GM12878 (cell line): ENCODE data around the gene IPO5. TPM values are rescaled to one million over a fixed set of nuclear protein-coding genes. Genes with fewer than 3 reads are reported as not detected.

ENCODE experiments used
- ATAC-seq: fragments of 200-7000 bp; cut with Tn5 transposase; 3 replicates; pipeline ENCODE4 v1.9.1; 2020; ENCODE audit warnings: mild to moderate bottlenecking, moderate library complexity
- BruUV-seq: library from RNA; stranded (reverse); fragments of 400-500 nt; replicated peaks from 2 replicates; lab custom pipeline; 2021; lab: Mats Ljungman, UMichigan
- CTCF ChIA-PET: fragments of 300-600 bp; sonication (Branson Sonifier 250); formaldehyde crosslinking; extraction: SDS; loops from one replicate; lab custom pipeline; 2021; ENCODE audit warnings: inconsistent platforms; lab: Yijun Ruan, JAX
- POLR2A ChIA-PET: fragments of 350-600 bp; formaldehyde crosslinking; extraction: SDS; loops from one replicate; lab custom pipeline; 2021; ENCODE audit warnings: inconsistent platforms; lab: Charles Lee
- RAD21 ChIA-PET: fragments of 300-600 bp; sonication (Branson Sonifier 250); formaldehyde crosslinking; loops from one replicate; lab custom pipeline; 2023; ENCODE audit warnings: antibody characterized with exemption; ENCODE audit not compliant: unreplicated experiment; lab: Charles Lee
- SMC1A ChIA-PET: fragments of 300-600 bp; sonication (Branson Sonifier 250); formaldehyde crosslinking; loops from one replicate; lab custom pipeline; 2023; ENCODE audit not compliant: unreplicated experiment, uncharacterized antibody; lab: Charles Lee
- DNase-seq: peaks from one replicate; pipeline ENCODE4 v3.0.0-alpha.2; 2011; ENCODE audit warnings: low read depth, low spot score
- FAIRE-seq: peaks from 3 replicates; lab custom pipeline; 2011; peaks lifted over from hg19 to GRCh38; lab: Jason Lieb, UNC
- H2AFZ ChIP-seq: 2 replicates; pipeline ENCODE4 v1.6.0; 2011; ENCODE audit warnings: low read depth, low read length, control low read depth; ENCODE audit not compliant: control insufficient read depth
- H3K27ac ChIP-seq: 2 replicates; pipeline ENCODE4 v1.5.1; 2011; ENCODE audit warnings: control low read depth; ENCODE audit not compliant: control insufficient read depth, insufficient read depth
- H3K27me3 ChIP-seq, 2 experiments: replicated peaks in 1 of 2; 2 replicates each; pipeline versions ENCODE4 v1.6.0 to v1.6.1; 2011; ENCODE audit warnings: low read length in 1 of 2; ENCODE audit not compliant: control insufficient read depth in 2 of 2, insufficient read depth in 2 of 2
- H3K36me3 ChIP-seq, 2 experiments: 2 replicates each; pipeline ENCODE4 v1.5.1; 2011; ENCODE audit warnings: low read length in 1 of 2; ENCODE audit not compliant: control insufficient read depth in 2 of 2, insufficient read depth in 2 of 2
- H3K4me1 ChIP-seq: 2 replicates; pipeline ENCODE4 v1.6.1; 2011; ENCODE audit warnings: mild to moderate bottlenecking, low read length, moderate library complexity, mixed read lengths; ENCODE audit not compliant: control insufficient read depth, insufficient read depth
- H3K4me2 ChIP-seq: 2 replicates; pipeline ENCODE4 v1.6.0; 2011; ENCODE audit warnings: control low read depth; ENCODE audit not compliant: control insufficient read depth, insufficient read depth
- H3K4me3 ChIP-seq: fragments of 200-600 bp; sonication (generic); 2 replicates; pipeline ENCODE4 v1.5.1; 2016
- H3K79me2 ChIP-seq: 2 replicates; pipeline ENCODE4 v1.6.0; 2011; ENCODE audit warnings: low read length; ENCODE audit not compliant: control insufficient read depth, insufficient read depth
- H3K9ac ChIP-seq: 2 replicates; pipeline ENCODE4 v1.8.0; 2011; ENCODE audit warnings: low read length, control low read depth, mixed read lengths; ENCODE audit not compliant: control insufficient read depth, insufficient read depth
- H3K9me3 ChIP-seq: replicated peaks from 3 replicates; pipeline ENCODE4 v1.5.1; 2011; ENCODE audit warnings: mild to moderate bottlenecking, low read length; ENCODE audit not compliant: control insufficient read depth, insufficient read depth
- H4K20me1 ChIP-seq: 2 replicates; pipeline ENCODE4 v1.6.0; 2011; ENCODE audit not compliant: control insufficient read depth, insufficient read depth
- BHLHE40 ChIP-seq, 2 experiments: fragments of 450-650 bp in 1 of 2; IDR thresholded peaks; 2 replicates each; pipeline ENCODE4 v1.6.1; 2011 to 2017; ENCODE audit warnings: low read depth in 2 of 2, borderline replicate concordance in 1 of 2, improper control_type of control experiment in 1 of 2, low read length in 1 of 2, mild to moderate bottlenecking in 1 of 2
- EZH2 ChIP-seq: IDR thresholded peaks from 2 replicates; pipeline ENCODE4 v1.6.1; 2012; ENCODE audit warnings: low read depth, mild to moderate bottlenecking, control low read depth, inconsistent platforms, low read length, borderline replicate concordance; ENCODE audit not compliant: control insufficient read depth
- FOXK2 ChIP-seq: fragments of 450-650 bp; IDR thresholded peaks from 2 replicates; pipeline ENCODE4 v1.6.1; 2017; ENCODE audit warnings: mild to moderate bottlenecking, moderate library complexity
- GATAD2B ChIP-seq: fragments of 450-650 bp; conservative IDR thresholded peaks from 2 replicates; pipeline ENCODE4 v1.6.1; 2017; ENCODE audit warnings: low read depth, mild to moderate bottlenecking, moderate library complexity
- LARP7 ChIP-seq: fragments of 450-650 bp; IDR thresholded peaks from 2 replicates; pipeline ENCODE4 v1.6.1; 2017; ENCODE audit warnings: mild to moderate bottlenecking
- MYC ChIP-seq: IDR thresholded peaks from 2 replicates; pipeline ENCODE4 v1.6.1; 2011; ENCODE audit warnings: mild to moderate bottlenecking, low read length, moderate library complexity, inconsistent platforms; ENCODE audit not compliant: insufficient read depth, insufficient replicate concordance, insufficient read length, severe bottlenecking
- NFYB ChIP-seq: IDR thresholded peaks from 2 replicates; pipeline ENCODE4 v1.6.1; 2011; ENCODE audit warnings: low read depth, mild to moderate bottlenecking, low read length, improper control_type of control experiment, moderate library complexity; ENCODE audit not compliant: insufficient read depth
- SIX5 ChIP-seq: IDR thresholded peaks from 2 replicates; pipeline ENCODE4 v1.6.1; 2011; ENCODE audit warnings: mild to moderate bottlenecking, low read depth, low read length, moderate library complexity; ENCODE audit not compliant: severe bottlenecking
- SMARCA5 ChIP-seq: fragments of 450-650 bp; IDR thresholded peaks from 2 replicates; pipeline ENCODE4 v1.6.1; 2017; ENCODE audit warnings: mild to moderate bottlenecking
- SPI1 ChIP-seq: IDR thresholded peaks from 2 replicates; pipeline ENCODE4 v1.6.1; 2011; ENCODE audit warnings: low read depth, mild to moderate bottlenecking, low read length, moderate library complexity, borderline replicate concordance; ENCODE audit not compliant: insufficient read depth
- SUPT20H ChIP-seq: IDR thresholded peaks from 2 replicates; pipeline ENCODE4 v1.6.1; 2011; ENCODE audit warnings: low read depth, mild to moderate bottlenecking, low read length, moderate library complexity, borderline replicate concordance; ENCODE audit not compliant: control insufficient read depth
- YY1 ChIP-seq: IDR thresholded peaks from 2 replicates; pipeline ENCODE4 v1.6.1; 2011; ENCODE audit warnings: low read depth, mild to moderate bottlenecking, low read length
- ZNF207 ChIP-seq: fragments of 450-650 bp; IDR thresholded peaks from 2 replicates; pipeline ENCODE4 v1.6.1; 2014; ENCODE audit warnings: antibody characterized with exemption, mild to moderate bottlenecking, borderline replicate concordance
- ZZZ3 ChIP-seq: IDR thresholded peaks from 2 replicates; pipeline ENCODE4 v1.6.1; 2011; ENCODE audit warnings: low read depth; ENCODE audit not compliant: control insufficient read depth, insufficient read length
- in situ Hi-C: fragments of 300-500 bp; cut with MboI; formaldehyde crosslinking; loops from 9 replicates; pipeline ENCODE4 v1.14.3; 2018; ENCODE audit warnings: mixed read lengths
- intact Hi-C: fragments of 100-400 bp; cut with micrococcal nuclease; formaldehyde crosslinking; loops from one replicate; pipeline ENCODE4 v1.14.2; 2022; ENCODE audit not compliant: unreplicated experiment
- polyA plus RNA-seq, 11 experiments: library from polyadenylated mRNA; depleted of rRNA in 4 of 11; unstranded in 6 of 11; stranded (reverse) in 5 of 11; fragments of >200 nt; fragmentation: Nextera tagmentation in 4 of 11; fragmentation: Illumina TruSeq in 1 of 11; extraction: Ambion mirVana in 4 of 11; extraction: Trizol in 1 of 11; gene quantifications; 1 replicate in 1 of 11; 2 replicates in 10 of 11; pipeline versions ENCODE4 v1.2.1 to v1.2.3, GENCODE V29; 2011 to 2016; ENCODE audit warnings: inconsistent platforms in 2 of 11, missing spikeins in 2 of 11, low read depth in 1 of 11
- total RNA-seq, 4 experiments: library from RNA; depleted of rRNA in 3 of 4; stranded (reverse); fragments of >200 nt in 3 of 4; fragmentation: Illumina TruSeq in 1 of 4; extraction: Trizol in 1 of 4; gene quantifications; 2 replicates each; pipeline versions ENCODE4 v1.2.1 to v1.2.3, GENCODE V29; 2013 to 2021
- TF ChIP-seq, protein P1 (sequence below): fragments of 450-650 bp; IDR thresholded peaks from 2 replicates; pipeline ENCODE4 v1.6.1; 2018; ENCODE audit warnings: borderline replicate concordance, mild to moderate bottlenecking; ENCODE audit not compliant: partially characterized antibody
- TF ChIP-seq, protein P2 (sequence below): IDR thresholded peaks from 2 replicates; pipeline ENCODE4 v1.6.1; 2012; ENCODE audit warnings: improper control_type of control experiment, low read depth, low read length; ENCODE audit not compliant: insufficient replicate concordance

Gene IPO5
- total and polyA plus RNA-seq, 10 of the 15 experiments (the other 5 are each of a cell fraction or from before 2014, with no cell fraction given): 45.7 to 196 (median 134) TPM

DNA sequence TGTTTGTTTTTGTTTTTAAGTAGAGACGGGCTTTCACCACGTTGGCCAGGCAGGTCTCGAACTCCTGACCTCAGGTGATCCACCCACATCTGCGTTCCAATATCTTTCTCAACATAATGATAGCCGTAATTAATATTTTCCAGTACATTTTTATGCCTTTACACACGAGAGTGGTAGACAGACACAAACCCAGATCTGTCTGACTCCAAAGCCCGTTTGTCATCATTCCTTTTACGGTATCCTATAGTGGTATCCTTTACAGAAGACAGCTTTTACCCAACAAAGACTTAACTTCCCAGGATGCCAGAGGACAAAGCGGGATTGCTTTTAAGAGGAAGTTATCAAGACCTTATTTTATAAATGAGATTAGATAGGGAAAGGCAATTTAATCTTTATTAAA is 59.8 kb downstream of the IPO5 start (continued):
- TF ChIP-seq FOXK2 (no peak), MYC (no peak), NFYB (no peak)
- TF ChIP-seq, all 136 proteins: peak for 0

DNA sequence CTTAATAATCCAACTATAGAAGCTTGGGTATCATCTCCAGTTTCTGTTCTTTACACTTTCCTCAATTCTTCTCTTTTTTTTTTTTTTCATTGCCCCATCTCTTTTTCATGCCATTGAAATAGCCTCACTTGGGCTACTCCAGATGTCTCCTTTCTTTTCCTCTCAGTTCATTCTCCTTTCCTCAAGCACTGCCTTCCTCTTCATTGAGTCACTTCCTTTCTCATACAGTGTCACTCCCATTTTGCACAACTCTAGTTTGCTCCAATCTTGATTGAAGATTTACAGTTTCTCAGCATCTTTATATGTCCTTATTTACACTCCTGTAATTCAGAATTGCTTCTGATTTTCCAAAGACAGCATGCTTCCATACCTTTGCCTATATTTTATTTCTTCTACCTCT is 61.3 kb downstream of the IPO5 start:
- SMC1A ChIA-PET: no interaction called here
- H3K4me2 ChIP-seq: no peak overlapping the region
- no peaks in the 10 kb centered on the region for H4K20me1 ChIP-seq
- POLR2A ChIA-PET: no interaction called here
- H3K9ac ChIP-seq: no peak overlapping the region
- FAIRE-seq: no peak
- in situ Hi-C loops: no loop called here
- CTCF ChIA-PET: interaction anchor here (1.3 kb wide), 1 partner anchor 160 kb away, joined by 3 read pairs; no protein-coding TSS in a partner anchor
- no peak for DNase-seq
- no TSS peak for BruUV-seq
- intact Hi-C loops: no loop called here
- no peaks in the 10 kb centered on the region for H3K4me1 ChIP-seq
- H3K79me2 ChIP-seq: no peaks in the 10 kb centered on the region
- H3K36me3 ChIP-seq: peaks cover 6 to 44% of the 10 kb centered on the region in 2 experiments
- no peak for ATAC-seq
- H3K27ac ChIP-seq: no peak overlapping the region
- no peaks in the 10 kb centered on the region for H3K27me3 ChIP-seq
- no peak overlapping the region for H3K4me3 ChIP-seq
- H2AFZ ChIP-seq: no peak overlapping the region
- RAD21 ChIA-PET: interaction anchor here (0.6 kb wide), 1 partner anchor 514 kb away, joined by 3 read pairs; no protein-coding TSS in a partner anchor
- no peaks in the 10 kb centered on the region for H3K9me3 ChIP-seq
- TF ChIP-seq SIX5 (no peak), EZH2 (no peak), ZZZ3 (no peak), SMARCA5 (no peak), BHLHE40 (IDR thresholded peaks at IDR 0.05; ENCODE audit: borderline replicate concordance in 1 of 2, low read depth in 2 of 2, low read length in 1 of 2) (no peak), SUPT20H (no peak), YY1 (no peak), SPI1 (no peak), GATAD2B (no peak), LARP7 (no peak), ZNF207 (no peak)
- TF ChIP-seq, protein P1, sequence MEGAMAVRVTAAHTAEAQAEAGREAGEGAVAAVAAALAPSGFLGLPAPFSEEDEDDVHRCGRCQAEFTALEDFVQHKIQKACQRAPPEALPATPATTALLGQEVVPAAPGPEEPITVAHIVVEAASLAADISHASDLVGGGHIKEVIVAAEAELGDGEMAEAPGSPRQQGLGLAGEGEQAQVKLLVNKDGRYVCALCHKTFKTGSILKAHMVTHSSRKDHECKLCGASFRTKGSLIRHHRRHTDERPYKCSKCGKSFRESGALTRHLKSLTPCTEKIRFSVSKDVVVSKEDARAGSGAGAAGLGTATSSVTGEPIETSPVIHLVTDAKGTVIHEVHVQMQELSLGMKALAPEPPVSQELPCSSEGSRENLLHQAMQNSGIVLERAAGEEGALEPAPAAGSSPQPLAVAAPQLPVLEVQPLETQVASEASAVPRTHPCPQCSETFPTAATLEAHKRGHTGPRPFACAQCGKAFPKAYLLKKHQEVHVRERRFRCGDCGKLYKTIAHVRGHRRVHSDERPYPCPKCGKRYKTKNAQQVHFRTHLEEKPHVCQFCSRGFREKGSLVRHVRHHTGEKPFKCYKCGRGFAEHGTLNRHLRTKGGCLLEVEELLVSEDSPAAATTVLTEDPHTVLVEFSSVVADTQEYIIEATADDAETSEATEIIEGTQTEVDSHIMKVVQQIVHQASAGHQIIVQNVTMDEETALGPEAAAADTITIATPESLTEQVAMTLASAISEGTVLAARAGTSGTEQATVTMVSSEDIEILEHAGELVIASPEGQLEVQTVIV: no peak
- TF ChIP-seq, protein P2, sequence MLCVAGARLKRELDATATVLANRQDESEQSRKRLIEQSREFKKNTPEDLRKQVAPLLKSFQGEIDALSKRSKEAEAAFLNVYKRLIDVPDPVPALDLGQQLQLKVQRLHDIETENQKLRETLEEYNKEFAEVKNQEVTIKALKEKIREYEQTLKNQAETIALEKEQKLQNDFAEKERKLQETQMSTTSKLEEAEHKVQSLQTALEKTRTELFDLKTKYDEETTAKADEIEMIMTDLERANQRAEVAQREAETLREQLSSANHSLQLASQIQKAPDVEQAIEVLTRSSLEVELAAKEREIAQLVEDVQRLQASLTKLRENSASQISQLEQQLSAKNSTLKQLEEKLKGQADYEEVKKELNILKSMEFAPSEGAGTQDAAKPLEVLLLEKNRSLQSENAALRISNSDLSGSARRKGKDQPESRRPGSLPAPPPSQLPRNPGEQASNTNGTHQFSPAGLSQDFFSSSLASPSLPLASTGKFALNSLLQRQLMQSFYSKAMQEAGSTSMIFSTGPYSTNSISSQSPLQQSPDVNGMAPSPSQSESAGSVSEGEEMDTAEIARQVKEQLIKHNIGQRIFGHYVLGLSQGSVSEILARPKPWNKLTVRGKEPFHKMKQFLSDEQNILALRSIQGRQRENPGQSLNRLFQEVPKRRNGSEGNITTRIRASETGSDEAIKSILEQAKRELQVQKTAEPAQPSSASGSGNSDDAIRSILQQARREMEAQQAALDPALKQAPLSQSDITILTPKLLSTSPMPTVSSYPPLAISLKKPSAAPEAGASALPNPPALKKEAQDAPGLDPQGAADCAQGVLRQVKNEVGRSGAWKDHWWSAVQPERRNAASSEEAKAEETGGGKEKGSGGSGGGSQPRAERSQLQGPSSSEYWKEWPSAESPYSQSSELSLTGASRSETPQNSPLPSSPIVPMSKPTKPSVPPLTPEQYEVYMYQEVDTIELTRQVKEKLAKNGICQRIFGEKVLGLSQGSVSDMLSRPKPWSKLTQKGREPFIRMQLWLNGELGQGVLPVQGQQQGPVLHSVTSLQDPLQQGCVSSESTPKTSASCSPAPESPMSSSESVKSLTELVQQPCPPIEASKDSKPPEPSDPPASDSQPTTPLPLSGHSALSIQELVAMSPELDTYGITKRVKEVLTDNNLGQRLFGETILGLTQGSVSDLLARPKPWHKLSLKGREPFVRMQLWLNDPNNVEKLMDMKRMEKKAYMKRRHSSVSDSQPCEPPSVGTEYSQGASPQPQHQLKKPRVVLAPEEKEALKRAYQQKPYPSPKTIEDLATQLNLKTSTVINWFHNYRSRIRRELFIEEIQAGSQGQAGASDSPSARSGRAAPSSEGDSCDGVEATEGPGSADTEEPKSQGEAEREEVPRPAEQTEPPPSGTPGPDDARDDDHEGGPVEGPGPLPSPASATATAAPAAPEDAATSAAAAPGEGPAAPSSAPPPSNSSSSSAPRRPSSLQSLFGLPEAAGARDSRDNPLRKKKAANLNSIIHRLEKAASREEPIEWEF: no peak
